Measurements from ENCODE around the gene CLIP1.
"Not testable (repeated sequence)": the region's sequence is repeated elsewhere in the genome, so short reads cannot be mapped to it uniquely, and the experiment has no call there.

CLIP1 gene

DNA sequence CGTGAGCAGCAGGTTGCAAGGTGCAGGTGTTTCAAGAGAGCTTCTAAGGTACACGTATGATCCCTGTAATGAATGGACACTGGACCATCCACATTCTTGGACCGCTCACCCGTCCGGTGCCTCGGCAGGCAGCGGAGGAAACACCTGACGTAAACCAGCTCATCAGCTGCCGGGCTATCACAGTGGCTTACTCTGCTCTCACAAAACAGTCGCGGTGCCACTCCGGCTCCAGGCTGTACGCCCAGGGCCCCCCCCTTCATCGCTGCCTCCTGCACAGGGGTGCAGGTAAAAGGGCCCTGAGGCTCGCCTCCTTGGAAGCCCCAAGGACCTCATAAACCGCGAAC lies 156.6 kb downstream of the CLIP1 start:
- in situ Hi-C loops (cut with HindIII; ENCODE audit: low sequenced_read_pairs) = no loop called here

DNA sequence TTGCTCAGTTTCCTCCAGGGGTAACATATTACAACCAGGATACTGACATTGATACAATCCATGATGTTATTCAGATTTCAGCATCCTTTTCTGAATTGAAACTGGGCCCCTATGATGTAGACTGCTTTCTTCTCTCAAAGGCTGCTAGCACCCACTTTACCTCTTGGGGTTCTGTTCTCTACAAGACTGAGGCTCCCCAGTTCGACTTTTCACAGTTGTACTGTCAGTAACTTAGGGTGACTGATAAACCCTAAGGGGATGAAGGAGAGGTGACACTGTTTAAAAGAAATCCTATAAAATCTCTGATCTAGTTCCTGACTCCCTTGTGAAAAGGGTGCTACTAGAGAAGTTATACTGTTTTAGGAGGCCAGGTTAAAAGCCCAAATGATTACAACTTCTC lies 157.0 kb downstream of the CLIP1 start:
- in situ Hi-C loops (cut with HindIII; ENCODE audit: low sequenced_read_pairs) = no loop called here

DNA sequence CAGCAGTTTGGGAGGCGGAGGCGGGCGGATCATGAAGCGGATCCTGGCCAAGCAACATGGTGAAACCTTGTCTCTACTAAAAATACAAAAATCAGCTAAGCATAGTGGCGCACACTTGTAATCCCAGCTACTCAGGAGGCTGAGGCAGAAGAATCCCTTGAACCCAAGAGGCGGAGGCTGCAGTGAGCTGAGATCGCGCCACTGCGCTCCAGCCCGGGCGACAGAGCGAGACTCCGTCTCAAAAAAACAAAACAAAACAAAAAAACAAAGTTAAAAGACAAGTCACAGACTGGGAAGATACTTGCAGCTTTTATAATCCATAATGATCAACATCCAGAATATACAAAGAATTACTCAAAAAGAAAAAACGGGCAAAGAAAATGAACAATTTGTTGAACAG lies 161.7 kb downstream of the CLIP1 start:
- in situ Hi-C loops (cut with HindIII; ENCODE audit: low sequenced_read_pairs) = not testable (repeated sequence)

DNA sequence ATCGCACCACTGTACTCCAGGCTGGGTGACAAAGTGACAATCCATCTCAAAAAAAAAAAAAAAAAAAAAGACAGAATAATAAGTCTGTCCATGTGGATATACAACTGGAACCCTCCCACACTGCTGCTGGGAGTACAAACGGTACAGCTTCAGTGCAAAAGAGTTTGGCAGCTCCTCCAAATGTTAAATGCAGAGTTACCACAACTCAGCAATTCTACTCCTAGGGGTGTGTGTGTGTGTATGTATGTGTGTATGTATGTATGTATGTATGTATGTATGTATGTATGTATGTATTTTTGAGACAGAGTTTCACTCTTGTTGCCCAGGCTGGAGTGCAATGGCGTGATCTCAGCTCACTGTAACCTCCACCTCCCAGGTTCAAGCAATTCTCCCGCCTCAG lies 163.5 kb downstream of the CLIP1 start:
- in situ Hi-C loops (cut with HindIII; ENCODE audit: low sequenced_read_pairs) = not testable (repeated sequence)

DNA sequence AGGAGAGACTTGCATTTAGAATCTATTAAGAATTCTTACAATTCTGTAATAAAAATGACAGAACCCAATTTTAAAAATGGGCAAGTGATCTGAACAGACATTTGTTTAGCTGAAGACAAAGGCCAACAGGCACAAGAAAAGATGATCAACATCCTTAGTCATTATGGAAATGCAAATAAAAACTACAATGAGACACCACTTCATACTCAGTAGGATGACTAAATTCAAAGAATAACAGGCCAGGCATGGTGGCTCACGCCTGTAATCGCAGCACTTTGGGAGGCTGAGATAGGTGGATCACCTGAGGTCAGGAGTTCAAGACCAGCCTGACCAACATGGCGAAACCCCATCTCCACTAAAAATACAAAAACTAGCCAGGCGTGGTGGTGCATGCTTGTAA lies 164.0 kb downstream of the CLIP1 start:
- in situ Hi-C loops (cut with HindIII; ENCODE audit: low sequenced_read_pairs) = not testable (repeated sequence)

DNA sequence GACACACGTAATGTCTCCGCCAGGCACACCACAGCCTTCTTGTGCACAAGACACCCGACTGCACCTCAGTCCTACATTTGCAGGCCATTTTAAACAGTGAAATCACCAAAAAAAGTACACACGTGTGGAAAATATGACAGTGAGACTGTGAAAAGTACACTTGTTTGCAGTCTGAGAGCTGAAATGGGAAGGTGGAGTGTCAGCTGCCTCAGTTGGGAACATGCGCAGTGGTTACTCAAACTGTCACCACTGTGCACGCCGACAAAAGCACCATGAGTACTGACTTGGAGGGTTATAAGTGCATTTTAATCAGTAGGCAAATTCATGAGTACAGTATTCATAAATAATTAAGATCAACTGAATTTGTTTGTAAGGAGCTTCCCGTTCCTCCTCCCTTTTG lies 171.9 kb downstream of the CLIP1 start:
- in situ Hi-C loops (cut with HindIII; ENCODE audit: low sequenced_read_pairs) = no loop called here

DNA sequence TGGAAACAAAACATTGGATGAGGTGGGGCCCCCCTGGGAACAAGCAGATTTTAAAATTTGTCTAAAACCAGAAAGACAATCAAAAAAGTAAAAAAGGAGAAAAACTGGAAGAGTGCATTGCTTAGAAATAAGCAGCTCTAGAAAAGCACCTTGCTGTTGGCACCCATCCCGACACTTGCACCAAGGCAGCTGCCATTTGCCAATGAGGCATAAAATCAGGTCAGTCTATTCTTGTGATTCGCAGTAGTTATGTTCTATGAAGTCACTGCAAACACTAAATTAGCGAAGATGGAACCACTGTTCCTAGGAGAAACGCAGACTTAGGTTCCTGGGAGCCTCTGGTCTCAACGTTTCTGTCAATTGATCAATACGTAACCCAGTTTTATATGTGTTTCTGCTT lies 172.4 kb downstream of the CLIP1 start:
- in situ Hi-C loops (cut with HindIII; ENCODE audit: low sequenced_read_pairs) = no loop called here

DNA sequence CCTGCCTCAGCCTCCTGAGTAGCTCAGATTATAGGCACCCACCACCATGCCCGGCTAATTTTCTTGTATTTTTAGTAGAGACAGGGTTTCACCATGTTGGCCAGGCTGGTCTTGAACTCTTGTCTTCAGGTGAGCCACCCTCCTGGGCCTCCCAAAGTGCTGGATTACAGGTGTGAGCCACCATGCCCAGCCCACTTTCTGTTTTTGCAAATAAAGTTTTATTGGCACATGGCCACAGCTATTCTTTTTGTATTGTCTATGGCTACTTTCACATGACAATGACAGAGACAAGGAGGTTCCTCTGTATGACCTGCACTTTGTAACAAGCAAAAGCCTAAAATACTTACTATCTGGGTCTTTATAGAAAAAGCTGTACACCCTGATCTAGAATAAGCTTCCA lies 176.9 kb downstream of the CLIP1 start:
- in situ Hi-C loops (cut with HindIII; ENCODE audit: low sequenced_read_pairs) = loop anchor here (5.0 kb wide), 1 partner anchor 63 kb away; the partner anchor contains the start of gene LRRC43

DNA sequence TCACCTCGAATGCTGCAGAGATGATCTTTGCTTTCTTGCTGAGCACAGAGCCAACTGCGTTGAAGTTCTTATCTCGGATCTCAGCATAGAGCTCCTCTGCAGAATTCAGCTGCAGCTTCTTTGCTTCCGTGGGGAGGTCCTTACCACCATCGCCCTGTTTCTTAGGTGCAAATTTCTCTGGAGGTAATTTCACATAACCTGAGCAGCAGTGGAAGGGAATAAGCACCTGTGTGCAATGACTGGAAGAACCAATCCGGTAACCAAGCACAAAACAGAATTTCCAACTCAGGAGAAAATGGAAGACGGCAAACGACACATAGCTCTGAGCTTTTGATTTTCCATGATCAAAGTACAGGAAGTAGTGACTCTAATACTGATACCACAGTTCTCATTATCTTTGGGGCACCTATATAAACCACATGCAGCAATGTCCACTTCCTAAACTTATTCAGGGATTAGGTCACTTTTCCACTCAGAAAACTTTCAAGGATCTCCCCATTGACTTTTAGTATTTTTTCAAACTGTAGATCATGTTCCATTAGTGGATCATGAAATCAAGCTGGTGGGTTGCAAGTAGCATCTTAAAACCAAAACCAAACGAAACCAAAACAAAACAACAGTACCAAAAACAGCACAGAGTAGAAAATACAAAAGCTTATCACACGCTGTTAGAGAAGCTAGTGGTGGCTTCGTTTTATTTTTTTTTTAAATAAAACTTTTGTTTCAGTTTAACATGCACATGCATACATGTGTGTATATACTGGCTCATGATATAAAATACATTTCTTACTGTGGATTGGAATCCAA lies 177.7 kb downstream of the CLIP1 start:
- in situ Hi-C loops (cut with HindIII; ENCODE audit: low sequenced_read_pairs) = loop anchor here (5.0 kb wide), 1 partner anchor 62 kb away; the partner anchor contains the start of gene LRRC43

DNA sequence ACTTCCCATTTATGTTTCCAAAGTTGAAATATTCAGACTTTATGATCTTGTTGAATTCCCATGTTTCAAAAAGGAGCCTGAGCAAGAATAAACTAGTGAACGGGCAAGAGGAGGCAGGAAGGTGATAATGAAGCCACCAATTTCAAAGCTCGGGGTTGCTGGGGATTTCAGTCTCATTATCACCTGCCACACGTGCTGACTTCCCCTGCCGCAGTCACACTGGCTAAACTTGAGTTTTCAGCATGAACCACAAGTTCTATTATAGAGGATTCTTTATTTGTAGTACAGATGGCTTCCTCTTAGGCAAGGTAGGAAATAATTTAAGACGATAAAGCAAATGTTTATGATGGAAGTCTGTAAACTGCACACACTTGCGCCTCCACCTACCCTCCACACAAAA lies 178.5 kb downstream of the CLIP1 start:
- in situ Hi-C loops (cut with HindIII; ENCODE audit: low sequenced_read_pairs) = no loop called here

DNA sequence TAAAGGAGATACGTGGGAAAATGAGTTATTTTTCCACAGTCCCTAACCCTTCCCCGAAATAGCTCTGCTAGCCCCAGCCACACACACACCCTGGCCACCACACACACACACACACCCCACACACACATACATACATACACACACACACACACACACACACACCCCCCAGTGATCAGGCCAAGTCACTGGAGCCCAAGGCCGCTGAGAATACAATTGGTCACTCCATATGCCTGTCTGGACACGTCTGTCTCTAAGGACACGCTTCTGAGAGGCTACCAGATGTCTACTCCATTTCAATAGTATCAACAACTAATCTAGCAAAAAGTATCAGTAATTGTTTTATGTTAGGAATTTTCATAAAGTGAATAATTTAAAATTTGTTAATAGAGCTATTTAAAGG lies 183.6 kb downstream of the CLIP1 start:
- in situ Hi-C loops (cut with HindIII; ENCODE audit: low sequenced_read_pairs) = no loop called here

DNA sequence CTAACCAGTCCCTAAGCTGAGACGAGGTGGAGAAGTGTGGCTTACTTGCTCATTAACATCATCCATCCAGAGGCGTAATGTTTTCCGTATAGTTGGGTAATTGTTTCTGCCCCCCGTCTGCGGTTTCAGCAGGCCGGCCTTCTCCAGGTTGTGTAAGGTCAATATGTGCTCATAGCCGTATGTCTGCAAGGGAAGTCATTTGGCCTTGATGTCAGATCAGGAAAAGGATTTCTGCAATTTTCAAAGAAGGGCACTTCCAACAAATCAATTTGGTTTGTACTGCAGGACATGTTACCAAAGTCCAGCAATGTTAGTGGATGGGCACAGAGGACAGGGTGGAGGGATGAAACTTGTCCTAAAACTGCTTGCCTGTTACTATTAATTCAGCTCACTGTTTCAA lies 186.7 kb downstream of the CLIP1 start:
- in situ Hi-C loops (cut with HindIII; ENCODE audit: low sequenced_read_pairs) = no loop called here

DNA sequence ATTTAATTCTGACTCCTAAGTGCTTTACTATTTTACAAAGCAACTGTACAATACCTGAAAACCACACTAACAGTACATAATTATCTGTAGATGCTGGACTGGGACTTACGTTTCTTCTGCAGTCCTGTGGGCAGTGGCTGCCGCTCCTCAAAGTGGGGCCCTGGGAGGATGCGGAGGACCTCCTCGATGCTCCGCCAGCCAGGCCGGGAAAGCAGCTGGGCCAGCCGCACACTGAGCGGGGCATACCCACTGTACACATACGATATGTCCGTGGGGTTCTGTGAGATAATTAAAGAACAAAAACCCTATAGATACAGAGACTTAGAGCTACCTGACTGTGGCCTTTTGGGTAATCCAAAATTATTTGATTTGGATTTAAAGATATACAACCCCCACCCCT lies 189.8 kb downstream of the CLIP1 start:
- in situ Hi-C loops (cut with HindIII; ENCODE audit: low sequenced_read_pairs) = no loop called here

DNA sequence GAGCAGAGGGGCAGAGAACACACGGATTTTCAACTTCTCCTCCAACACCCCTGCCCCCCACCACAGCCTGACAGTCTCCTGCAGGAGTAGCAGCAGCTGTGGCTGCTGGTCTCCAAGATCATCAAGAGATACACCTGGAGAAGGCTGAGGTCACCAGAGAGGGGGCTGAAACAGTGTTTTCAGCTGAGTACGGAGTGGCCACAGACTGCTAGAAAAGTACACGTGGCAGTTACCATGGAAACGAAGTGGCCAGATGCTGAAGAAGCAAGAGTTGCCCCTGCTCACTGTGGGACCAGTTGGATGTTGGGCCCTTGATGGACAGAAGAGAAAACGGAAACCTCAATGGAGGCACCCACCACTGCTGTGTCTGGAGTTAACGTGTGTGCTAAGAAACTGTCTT lies 191.7 kb downstream of the CLIP1 start:
- in situ Hi-C loops (cut with HindIII; ENCODE audit: low sequenced_read_pairs) = no loop called here

DNA sequence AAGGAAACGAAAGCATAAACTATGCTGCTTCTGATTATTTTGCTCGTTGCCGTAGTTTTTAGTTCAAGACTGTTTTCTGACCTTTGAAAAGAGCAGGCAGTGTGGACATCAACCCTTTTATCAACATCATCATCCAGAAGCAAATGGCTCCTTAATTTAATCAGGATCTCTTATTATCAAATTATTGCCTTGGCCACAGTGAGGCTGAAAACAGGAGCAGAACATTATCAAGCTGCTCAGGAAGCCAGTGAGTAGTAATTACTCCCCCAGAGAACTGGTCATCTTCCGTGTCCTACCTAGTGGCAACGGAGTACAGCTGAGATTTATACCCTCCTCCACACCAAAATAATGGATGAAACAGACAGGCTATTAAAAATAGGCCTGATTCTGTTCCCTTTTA lies 194.4 kb downstream of the CLIP1 start:
- in situ Hi-C loops (cut with HindIII; ENCODE audit: low sequenced_read_pairs) = no loop called here

DNA sequence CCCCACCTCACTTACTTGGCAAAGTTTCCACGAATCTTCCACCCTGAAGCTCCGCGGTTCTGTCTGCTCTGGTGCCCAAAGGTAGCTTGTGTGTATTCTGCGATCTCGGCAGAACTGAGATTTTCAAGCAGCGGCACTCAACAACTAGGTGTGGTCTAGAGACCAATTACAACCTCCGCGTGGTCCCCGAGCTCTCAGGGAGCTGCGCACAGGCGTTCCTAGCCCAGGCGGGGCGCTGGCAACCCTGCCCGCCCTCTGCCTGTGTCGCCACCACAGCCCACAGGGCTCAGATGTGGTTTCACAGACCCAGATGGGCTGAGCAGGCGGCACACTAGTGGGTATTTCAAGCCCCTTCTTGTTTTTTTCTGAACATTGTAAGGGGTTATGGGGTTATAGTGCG lies 195.1 kb downstream of the CLIP1 start:
- in situ Hi-C loops (cut with HindIII; ENCODE audit: low sequenced_read_pairs) = no loop called here

DNA sequence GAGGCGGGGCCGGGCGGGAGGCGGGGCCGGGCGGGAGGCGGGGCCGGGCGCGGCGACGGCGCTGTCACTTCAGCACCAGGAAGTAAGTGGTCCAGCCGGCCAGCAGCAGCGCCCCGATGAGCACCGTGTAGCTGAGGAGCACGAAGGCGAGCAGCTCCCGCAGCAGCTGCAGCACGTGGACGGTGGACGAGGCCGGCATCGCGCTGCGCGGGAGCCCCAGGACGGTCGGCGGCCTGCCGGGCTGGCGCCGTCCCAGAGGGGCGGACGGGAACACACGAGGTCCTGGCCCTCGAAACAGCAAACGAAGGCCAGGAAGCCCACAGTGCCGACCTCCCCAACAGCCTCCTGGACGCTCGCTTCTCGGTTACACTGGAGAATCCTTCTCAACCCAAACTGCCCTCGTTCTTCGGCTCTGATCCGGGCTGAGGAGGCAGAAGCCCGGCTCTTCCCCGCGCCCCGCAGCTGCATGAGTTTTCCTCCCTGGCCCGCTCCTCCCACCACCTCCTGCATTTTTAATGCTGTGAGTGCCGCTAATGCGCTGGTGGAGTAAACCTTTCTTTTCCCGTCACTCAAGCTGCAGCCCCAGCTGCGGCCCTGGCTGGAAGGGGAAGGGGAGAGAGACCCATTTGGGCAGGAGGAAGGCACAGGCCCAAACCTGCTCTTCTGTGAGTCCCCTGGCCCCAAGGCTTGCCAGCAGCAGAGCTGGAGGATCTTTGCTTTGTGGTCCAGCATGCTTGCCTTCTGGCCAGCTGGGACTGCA lies 195.9 kb downstream of the CLIP1 start:
- in situ Hi-C loops (cut with HindIII; ENCODE audit: low sequenced_read_pairs) = no loop called here

DNA sequence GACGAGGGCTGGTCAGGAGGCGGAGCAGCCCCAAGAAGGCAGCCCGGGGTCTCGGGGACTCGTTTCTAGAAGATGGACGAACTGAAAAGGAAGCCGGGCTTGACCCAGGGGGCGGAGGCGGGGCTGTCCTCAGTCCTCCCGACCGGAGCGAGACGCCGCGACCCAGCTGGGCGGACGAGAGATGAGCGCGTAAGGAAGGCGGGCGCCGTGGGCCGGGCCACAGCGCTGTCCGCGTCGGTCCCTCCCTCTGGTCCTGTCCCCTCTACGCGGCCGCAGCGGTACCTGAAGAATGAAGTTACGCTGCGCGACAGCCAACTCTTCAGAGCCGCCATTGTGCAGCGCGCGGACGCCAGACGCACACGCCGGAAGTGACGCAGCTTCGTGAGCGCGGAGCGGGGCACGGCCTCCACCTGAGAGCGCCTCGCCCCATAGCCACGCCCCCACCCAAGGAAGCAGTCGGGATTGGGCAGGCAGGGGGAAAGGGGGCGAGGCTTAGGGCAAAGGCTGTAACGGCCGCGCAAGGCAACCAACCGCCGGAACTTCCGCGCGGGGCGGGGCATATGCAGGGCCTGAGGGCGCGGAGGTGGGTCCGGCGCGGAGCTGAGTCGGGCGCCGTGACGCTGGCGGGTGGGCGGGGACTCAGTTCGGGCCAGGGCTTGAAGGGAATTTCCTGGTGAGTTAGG lies 196.6 kb downstream of the CLIP1 start, which contains the start of gene DIABLO:
DIABLO (minus strand) TSS at position 370 of the 683 bp plus-strand sequence; CDS start at position 332, 38 bp downstream.
- in situ Hi-C loops (cut with HindIII; ENCODE audit: low sequenced_read_pairs) = no loop called here
